B cell (primary cell): ENCODE results near the gene BMPR1A. TPM values are rescaled to one million over a fixed set of nuclear protein-coding genes. Genes with fewer than 3 reads are reported as not detected.

Experiments
- ATAC-seq: fragments of 200-7000 bp; cut with Tn5 transposase; one replicate; pipeline ENCODE4 v1.10.0; 2021; ENCODE audit warnings: low read depth, mild to moderate bottlenecking, moderate number of reproducible peaks, moderate library complexity
- CTCF ChIA-PET: fragments of 350-600 bp; sonication (Branson Sonifier 250); formaldehyde crosslinking; loops from one replicate; lab custom pipeline; 2021; ENCODE audit warnings: antibody characterized with exemption, inconsistent platforms; lab: Charles Lee
- POLR2A ChIA-PET: fragments of 350-600 bp; sonication (Branson Sonifier 250); formaldehyde crosslinking; loops from one replicate; lab custom pipeline; 2021; ENCODE audit warnings: antibody characterized with exemption; lab: Charles Lee
- DNase-seq: peaks from one replicate; pipeline ENCODE4 v3.0.0; 2013
- H2AFZ ChIP-seq: 2 replicates; pipeline ENCODE4 v1.6.1; 2012; ENCODE audit warnings: mild to moderate bottlenecking, low read depth, low read length; ENCODE audit not compliant: insufficient read depth, poor library complexity, severe bottlenecking
- H3K27ac ChIP-seq, 2 donors: 1 replicate in 1 of 2; 2 replicates in 1 of 2; pipeline ENCODE4 v1.5.1; 2012 to 2013; ENCODE audit warnings: low read length in 2 of 2, mild to moderate bottlenecking in 2 of 2, moderate library complexity in 1 of 2
- H3K27me3 ChIP-seq, 4 experiments: fragments of 200-600 bp in 1 of 4; sonication (generic) in 1 of 4; replicated peaks in 1 of 4; 1 replicate in 2 of 4; 2 replicates in 2 of 4; pipeline versions ENCODE4 v1.6.1 to v1.7.0; 2013 to 2016; ENCODE audit warnings: low read length in 3 of 4, mild to moderate bottlenecking in 2 of 4, mixed read lengths in 1 of 4, moderate library complexity in 1 of 4; ENCODE audit not compliant: insufficient read depth in 4 of 4, control insufficient read depth in 3 of 4; ENCODE audit errors: control extremely low read depth in 1 of 4
- H3K36me3 ChIP-seq, 2 experiments: replicated peaks in 1 of 2; 1 replicate in 1 of 2; 2 replicates in 1 of 2; pipeline versions ENCODE4 v1.6.1 to v1.7.1; 2013; ENCODE audit warnings: low read length in 1 of 2; ENCODE audit not compliant: insufficient read depth in 2 of 2, control insufficient read depth in 1 of 2; ENCODE audit errors: control extremely low read depth in 1 of 2, extremely low read depth in 1 of 2
- H3K4me1 ChIP-seq, 2 donors: fragments of 200-600 bp in 1 of 2; sonication (generic) in 1 of 2; 1 replicate in 1 of 2; 2 replicates in 1 of 2; pipeline versions ENCODE4 v1.5.1 to v1.6.1; 2013 to 2017; ENCODE audit warnings: low read length in 2 of 2; ENCODE audit not compliant: control insufficient read depth in 2 of 2, insufficient read depth in 2 of 2
- H3K4me2 ChIP-seq: replicated peaks from 2 replicates; pipeline ENCODE3; 2012; ENCODE audit warnings: mild to moderate bottlenecking, low read depth, low read length; ENCODE audit not compliant: poor library complexity, severe bottlenecking
- H3K4me3 ChIP-seq, 5 experiments: fragments of 200-600 bp in 1 of 5; sonication (generic) in 1 of 5; 1 replicate in 3 of 5; 2 replicates in 2 of 5; pipeline versions ENCODE4 v1.5.1 to v1.7.0; 2011 to 2016; ENCODE audit warnings: low read length in 4 of 5, mild to moderate bottlenecking in 4 of 5, low read depth in 2 of 5, control low read depth in 1 of 5, moderate library complexity in 1 of 5; ENCODE audit not compliant: insufficient read depth in 1 of 5; ENCODE audit errors: control extremely low read depth in 1 of 5, extremely low read depth in 1 of 5
- H3K79me2 ChIP-seq: fragments of 200-600 bp; sonication (generic); one replicate; pipeline ENCODE4 v1.6.0; 2016; ENCODE audit warnings: low read length; ENCODE audit not compliant: control insufficient read depth, insufficient read depth
- H3K9ac ChIP-seq: fragments of 200-600 bp; sonication (generic); 2 replicates; pipeline ENCODE4 v1.6.1; 2017; ENCODE audit warnings: mild to moderate bottlenecking, low read length, moderate library complexity
- H3K9me3 ChIP-seq, 3 donors: one replicate each; pipeline versions ENCODE4 v1.6.1 to v1.7.1; 2013; ENCODE audit warnings: low read length in 2 of 3; ENCODE audit not compliant: control insufficient read depth in 2 of 3, insufficient read depth in 1 of 3; ENCODE audit errors: control extremely low read depth in 1 of 3
- H4K20me1 ChIP-seq: 2 replicates; pipeline ENCODE4 v1.6.0; 2012; ENCODE audit warnings: mild to moderate bottlenecking, low read length; ENCODE audit not compliant: insufficient read depth, control insufficient read depth, poor library complexity, severe bottlenecking
- H3K27ac Mint-ChIP-seq: one replicate; pipeline ENCODE4 v1.8.0; 2021; ENCODE audit warnings: mixed read lengths
- H3K27me3 Mint-ChIP-seq: one replicate; pipeline ENCODE4 v1.8.0; 2021; ENCODE audit warnings: mixed read lengths
- H3K4me1 Mint-ChIP-seq: one replicate; pipeline ENCODE4 v1.8.0; 2021; ENCODE audit warnings: mixed read lengths
- H3K4me3 Mint-ChIP-seq: one replicate; pipeline ENCODE4 v1.8.0; 2021; ENCODE audit warnings: mixed read lengths
- H3K9me3 Mint-ChIP-seq: one replicate; pipeline ENCODE4 v1.8.0; 2022; ENCODE audit warnings: mixed read lengths; ENCODE audit not compliant: insufficient read depth
- CTCF ChIP-seq: fragments of 200-600 bp; IDR thresholded peaks from one replicate; pipeline ENCODE4 v1.8.0; 2022; ENCODE audit warnings: antibody characterized with exemption, mild to moderate bottlenecking
- EZH2 ChIP-seq: IDR thresholded peaks from 2 replicates; pipeline ENCODE4 v1.6.1; 2012; ENCODE audit warnings: borderline replicate concordance, low read depth, mild to moderate bottlenecking, moderate library complexity, low read length; ENCODE audit not compliant: insufficient read depth, poor library complexity, severe bottlenecking
- WGBS: methylation state at CpG from one replicate; pipeline ENCODE4 v1.1.5; 2013; ENCODE audit warnings: missing lambda C conversion rate; ENCODE audit not compliant: insufficient coverage; 5-methylcytosine and 5-hydroxymethylcytosine counted together
- intact Hi-C: fragments of 100-400 bp; cut with micrococcal nuclease; formaldehyde crosslinking; loops from one replicate; pipeline ENCODE4 v1.10.0; 2022
- polyA plus RNA-seq: library from polyadenylated mRNA; depleted of rRNA; stranded (reverse); fragments of >200 nt; gene quantifications from 2 replicates; pipeline ENCODE4 v1.2.3, GENCODE V29; 2012
- total RNA-seq, 2 donors: library from RNA; stranded (reverse); fragments of 120-200 nt in 1 of 2; gene quantifications; 1 replicate in 1 of 2; 2 replicates in 1 of 2; pipeline versions ENCODE4 v1.2.3 to v1.2.4, GENCODE V29; 2013 to 2022

The BMPR1A gene
- total and polyA plus RNA-seq, 2 donors (not counting 1 experiment from before 2014, with no cell fraction given), result 1.9 to 15.1 TPM

- TF ChIP-seq CTCF (no peak), EZH2 (no peak)
- Histone ChIP-seq H3K79me2 (no peaks in the 10 kb centered on the region), H3K4me2 (no peak overlapping the region), H3K9me3 (peaks cover 0 to 1% (median 0%) of the 10 kb centered on the region in 3 donors), H3K36me3 (no peaks in the 10 kb centered on the region), H3K9ac (no peak overlapping the region), H3K27ac (no peak overlapping the region), H3K4me1 (no peaks in the 10 kb centered on the region), H4K20me1 (no peaks in the 10 kb centered on the region), H3K4me3 (no peak overlapping the region), H3K27me3 (no peaks in the 10 kb centered on the region), H2AFZ (no peak overlapping the region)
- 94% methylated on average over 2 of the region's 4 CpGs for WGBS
- DNase-seq, result no peak
- H3K27me3 Mint-ChIP-seq, result no peaks in the 10 kb centered on the region
- ChIA-PET POLR2A (no interaction called here), CTCF (no interaction called here)
- H3K4me1 Mint-ChIP-seq, result no peaks in the 10 kb centered on the region
- no peak overlapping the region for H3K27ac Mint-ChIP-seq
- H3K9me3 Mint-ChIP-seq, result no peaks in the 10 kb centered on the region
- no peak overlapping the region for H3K4me3 Mint-ChIP-seq
- intact Hi-C loops, result no loop called here
- ATAC-seq, result no peak
These were observed 73.7 kb downstream of the BMPR1A start for GRCh38 chr10:86830043-86830591.

GRCh38 chr10:86833969-86834368, 77.5 kb downstream of the BMPR1A start:
- ChIA-PET CTCF (no interaction called here), POLR2A (no interaction called here)
- Histone ChIP-seq H3K27me3 (no peaks in the 10 kb centered on the region), H3K4me1 (no peaks in the 10 kb centered on the region), H3K4me2 (no peak overlapping the region), H2AFZ (no peak overlapping the region), H3K79me2 (no peaks in the 10 kb centered on the region), H3K9me3 (peaks cover 0 to 1% (median 0%) of the 10 kb centered on the region in 3 donors), H3K27ac (no peak overlapping the region), H3K4me3 (no peak overlapping the region), H3K9ac (no peak overlapping the region), H4K20me1 (no peaks in the 10 kb centered on the region), H3K36me3 (no peaks in the 10 kb centered on the region)
- ATAC-seq (no peak), DNase-seq (no peak)
- Mint-ChIP-seq H3K4me1 (no peaks in the 10 kb centered on the region), H3K27me3 (no peaks in the 10 kb centered on the region), H3K4me3 (no peak overlapping the region), H3K27ac (no peak overlapping the region), H3K9me3 (no peaks in the 10 kb centered on the region)
- intact Hi-C loops, result no loop called here
- TF ChIP-seq EZH2, result no peak
